Body of pancreas (tissue), 4 donors: Measurements from ENCODE around the gene CXCR3.

Experiments used
- CTCF ChIP-seq, 7 experiments: fragments of 450-650 bp in 4 of 7; fragments of 200-600 bp in 3 of 7; sonication (generic) in 3 of 7; IDR thresholded peaks; one replicate each; pipeline ENCODE4 v1.5.1; 2016 to 2019; ENCODE audit warnings: antibody characterized with exemption in 7 of 7
- POLR2A ChIP-seq, 3 donors: fragments of 450-650 bp; IDR thresholded peaks; one replicate each; pipeline ENCODE4 v1.6.1; 2016; ENCODE audit warnings: antibody characterized with exemption in 3 of 3, mild to moderate bottlenecking in 2 of 3

GRCh38 chrX:71615954-71616353 is 2.4 kb downstream of the CXCR3 start:
- TF ChIP-seq POLR2A (IDR thresholded peaks at IDR 0.05): no peak
- TF ChIP-seq CTCF (IDR thresholded peaks at IDR 0.05): no peak
